IMR-90 (cell line): ENCODE results near the gene CFAP97D2. TPM values are rescaled to one million over a fixed set of nuclear protein-coding genes. Genes with fewer than 3 reads are reported as not detected.

ENCODE experiments used
- ATAC-seq: fragments of 200-7000 bp; cut with Tn5 transposase; 2 replicates; pipeline ENCODE4 v1.9.1; 2020; ENCODE audit warnings: low read depth, mild to moderate bottlenecking, moderate library complexity
- BruUV-seq: library from RNA; stranded (reverse); fragments of 400-500 nt; replicated peaks from 2 replicates; lab custom pipeline; 2021; lab: Mats Ljungman, UMichigan
- CTCF ChIA-PET: fragments of 300-600 bp; formaldehyde crosslinking; extraction: SDS; loops from one replicate; lab custom pipeline; 2021; ENCODE audit warnings: antibody characterized with exemption; lab: Yijun Ruan, JAX
- POLR2A ChIA-PET: fragments of 300-600 bp; sonication (Branson Sonifier 250); formaldehyde crosslinking; loops from one replicate; lab custom pipeline; 2022; ENCODE audit warnings: antibody characterized with exemption; ENCODE audit not compliant: unreplicated experiment; lab: Charles Lee
- DNase-seq: peaks from one replicate; pipeline ENCODE4 v3.0.0; 2013
- H2AFZ ChIP-seq: replicated peaks from 2 replicates; pipeline ENCODE3; 2013; ENCODE audit warnings: low read length, mild to moderate bottlenecking; ENCODE audit not compliant: poor library complexity
- H2AK5ac ChIP-seq: 2 replicates; pipeline ENCODE4 v1.6.1; 2013; ENCODE audit warnings: low read depth, low read length, inconsistent platforms
- H2AK9ac ChIP-seq: replicated peaks from 2 replicates; pipeline ENCODE3; 2013; ENCODE audit warnings: mild to moderate bottlenecking, low read depth, low read length, moderate library complexity; ENCODE audit not compliant: poor library complexity
- H2BK120ac ChIP-seq: 2 replicates; pipeline ENCODE4 v1.6.1; 2013; ENCODE audit warnings: low read depth, low read length, inconsistent platforms
- H2BK15ac ChIP-seq: 3 replicates; pipeline ENCODE4 v1.6.1; 2013; ENCODE audit warnings: low read depth, low read length, inconsistent platforms
- H2BK20ac ChIP-seq: 2 replicates; pipeline ENCODE4 v1.6.1; 2013; ENCODE audit warnings: low read depth, mild to moderate bottlenecking, inconsistent platforms, low read length, moderate library complexity
- H2BK5ac ChIP-seq: 2 replicates; pipeline ENCODE4 v1.6.1; 2013; ENCODE audit warnings: mild to moderate bottlenecking, low read depth, low read length, inconsistent platforms; ENCODE audit not compliant: poor library complexity, severe bottlenecking
- H3K14ac ChIP-seq: replicated peaks from 2 replicates; pipeline ENCODE4 v1.6.1; 2013; ENCODE audit warnings: low read depth, low read length, inconsistent platforms
- H3K18ac ChIP-seq: 2 replicates; pipeline ENCODE4 v1.6.1; 2013; ENCODE audit warnings: low read depth, low read length, control low read depth
- H3K23ac ChIP-seq: 2 replicates; pipeline ENCODE4 v1.6.1; 2013; ENCODE audit warnings: low read depth, low read length, inconsistent platforms
- H3K27ac ChIP-seq: 2 replicates; pipeline ENCODE4 v1.5.1; 2013; ENCODE audit warnings: mild to moderate bottlenecking, control low read depth, low read length; ENCODE audit not compliant: insufficient read depth
- H3K27me3 ChIP-seq: 2 replicates; pipeline ENCODE4 v1.6.1; 2013; ENCODE audit warnings: low read length; ENCODE audit not compliant: control insufficient read depth, insufficient read depth
- H3K36me3 ChIP-seq: 2 replicates; pipeline ENCODE4 v1.6.1; 2013; ENCODE audit warnings: low read length, mixed read lengths; ENCODE audit not compliant: control insufficient read depth, insufficient read depth
- H3K4ac ChIP-seq: 2 replicates; pipeline ENCODE4 v1.6.1; 2013; ENCODE audit warnings: low read depth, low read length, inconsistent platforms
- H3K4me1 ChIP-seq: 2 replicates; pipeline ENCODE4 v1.6.1; 2013; ENCODE audit warnings: low read length, mixed read lengths; ENCODE audit not compliant: control insufficient read depth, insufficient read depth
- H3K4me2 ChIP-seq: 2 replicates; pipeline ENCODE4 v1.6.1; 2013; ENCODE audit warnings: low read depth, mild to moderate bottlenecking, control low read depth, low read length, moderate library complexity
- H3K4me3 ChIP-seq: 2 replicates; pipeline ENCODE4 v1.5.1; 2013; ENCODE audit warnings: low read depth, mild to moderate bottlenecking, control low read depth, low read length, moderate library complexity; ENCODE audit not compliant: insufficient read depth
- H3K56ac ChIP-seq: 2 replicates; pipeline ENCODE4 v1.6.1; 2013; ENCODE audit warnings: low read length, inconsistent platforms; ENCODE audit not compliant: insufficient read depth; ENCODE audit errors: extremely low read depth
- H3K79me1 ChIP-seq, 2 experiments: 2 replicates each; pipeline ENCODE4 v1.6.1; 2013; ENCODE audit warnings: low read length in 2 of 2, inconsistent platforms in 1 of 2, low read depth in 1 of 2
- H3K9ac ChIP-seq: 2 replicates; pipeline ENCODE4 v1.6.1; 2013; ENCODE audit warnings: low read depth, low read length, control low read depth
- H3K9me1 ChIP-seq: 2 replicates; pipeline ENCODE4 v1.6.1; 2013; ENCODE audit warnings: low read length, inconsistent platforms; ENCODE audit not compliant: insufficient read depth
- H3K9me3 ChIP-seq: 2 replicates; pipeline ENCODE4 v1.6.1; 2013; ENCODE audit warnings: low read length; ENCODE audit not compliant: control insufficient read depth, insufficient read depth
- H4K20me1 ChIP-seq: 2 replicates; pipeline ENCODE4 v1.6.1; 2013; ENCODE audit warnings: low read length, inconsistent platforms; ENCODE audit not compliant: insufficient read depth
- H4K5ac ChIP-seq: 2 replicates; pipeline ENCODE4 v1.6.1; 2013; ENCODE audit warnings: mild to moderate bottlenecking, low read depth, low read length, control low read depth
- H4K8ac ChIP-seq, 2 experiments: 2 replicates each; pipeline ENCODE4 v1.6.1; 2013; ENCODE audit warnings: low read depth in 2 of 2, low read length in 2 of 2, control low read depth in 1 of 2, inconsistent platforms in 1 of 2
- H4K91ac ChIP-seq: 2 replicates; pipeline ENCODE4 v1.6.1; 2013; ENCODE audit warnings: low read depth, low read length, inconsistent platforms; ENCODE audit not compliant: insufficient read depth
- BHLHE40 ChIP-seq: fragments of 150-350 bp; IDR thresholded peaks from 2 replicates; pipeline ENCODE4 v1.6.1; 2016; ENCODE audit warnings: mild to moderate bottlenecking, low read depth, low read length
- FOS ChIP-seq: fragments of 150-350 bp; IDR thresholded peaks from 2 replicates; pipeline ENCODE4 v1.6.1; 2016; ENCODE audit warnings: low read depth, low read length
- MXI1 ChIP-seq: IDR thresholded peaks from 2 replicates; pipeline ENCODE4 v1.6.1; 2012; ENCODE audit warnings: low read depth, mild to moderate bottlenecking, low read length, moderate library complexity, borderline replicate concordance
- NFE2L2 ChIP-seq: fragments of 150-350 bp; IDR thresholded peaks from 2 replicates; pipeline ENCODE4 v1.6.1; 2016; ENCODE audit warnings: low read depth, mild to moderate bottlenecking, low read length
- POLR2A ChIP-seq: IDR thresholded peaks from 2 replicates; pipeline ENCODE4 v1.6.1; 2012; ENCODE audit warnings: mild to moderate bottlenecking, low read depth, low read length
- RAD21 ChIP-seq: IDR thresholded peaks from 2 replicates; pipeline ENCODE4 v1.6.1; 2012; ENCODE audit warnings: low read length, improper control_type of control experiment
- RFX5 ChIP-seq: IDR thresholded peaks from 2 replicates; pipeline ENCODE4 v1.8.0; 2012; ENCODE audit warnings: low read depth, mild to moderate bottlenecking, low read length, moderate library complexity
- WGBS, 2 experiments: methylation state at CpG; one replicate each; pipeline versions ENCODE4 v1.1.5 to v1.1.7; 2013; ENCODE audit warnings: missing lambda C conversion rate in 2 of 2; ENCODE audit not compliant: insufficient read length in 1 of 2; ENCODE audit errors: extremely low coverage in 2 of 2; 5-methylcytosine and 5-hydroxymethylcytosine counted together
- dilution Hi-C: fragments of 300-500 bp; cut with HindIII; formaldehyde crosslinking; loops from one replicate; pipeline ENCODE4 v1.14.3; 2018; ENCODE audit warnings: low sequenced_read_pairs; ENCODE audit not compliant: unreplicated experiment
- in situ Hi-C: fragments of 300-500 bp; cut with MboI; formaldehyde crosslinking; loops from 3 replicates; pipeline ENCODE4 v1.14.3; 2019; ENCODE audit warnings: low sequenced_read_pairs, inconsistent platforms, mixed read lengths
- intact Hi-C: fragments of 100-400 bp; cut with micrococcal nuclease; formaldehyde crosslinking; loops from 2 replicates; pipeline ENCODE4 v1.10.0; 2022
- polyA plus RNA-seq, 3 experiments: library from polyadenylated mRNA; depleted of rRNA; stranded (reverse); fragments of >200 nt; gene quantifications; 2 replicates each; pipeline ENCODE4 v1.2.3, GENCODE V29; 2012; ENCODE audit warnings: low replicate concordance in 1 of 3
- total RNA-seq: library from RNA; depleted of rRNA; stranded (reverse); fragments of >200 nt; gene quantifications from 2 replicates; pipeline ENCODE4 v1.2.3, GENCODE V29; 2012
- TF ChIP-seq, protein P1 (sequence below): conservative IDR thresholded peaks from 2 replicates; pipeline ENCODE4 v1.5.1; 2012; ENCODE audit warnings: mild to moderate bottlenecking, low read depth, low read length, improper control_type of control experiment

Gene CFAP97D2
- total and polyA plus RNA-seq, 2 of the 4 experiments (the other 2 are of a cell fraction), result not detected

DNA sequence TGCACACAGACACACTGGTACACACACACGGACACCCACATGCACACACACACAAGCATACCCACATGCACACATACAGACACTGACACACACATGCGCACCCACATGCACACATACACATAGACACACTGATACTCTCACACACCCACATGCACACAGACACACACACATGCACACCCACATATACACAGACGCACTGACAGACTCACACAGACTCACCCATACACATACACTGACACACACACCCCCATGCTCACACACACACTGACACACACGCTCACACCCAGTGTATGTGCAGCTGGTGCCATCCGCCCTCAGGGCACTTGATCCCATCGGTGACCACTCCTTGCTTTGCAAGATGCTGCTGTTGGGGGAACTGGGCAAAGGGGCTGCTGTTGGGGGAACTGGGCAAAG, 36.9 kb upstream of the CFAP97D2 start:
- BruUV-seq, result no TSS peak
- no peak for ATAC-seq
- Histone ChIP-seq H2BK5ac (peak overlapping the region; percentile 20), H3K79me1 (0 out of 4 replicates have a peak, but pooled peaks cover 0 to 5% of the 10 kb centered on the region in 2 experiments), H4K5ac (no peak overlapping the region), H3K9ac (no peak overlapping the region), H3K36me3 (no peaks in the 10 kb centered on the region), H4K8ac (no peak overlapping the region), H2BK20ac (no peak overlapping the region), H3K4ac (no peak overlapping the region), H3K27ac (no peak overlapping the region), H3K9me1 (peaks cover 19% of the 10 kb centered on the region), H2BK120ac (no peak overlapping the region), H3K4me1 (peaks cover 8% of the 10 kb centered on the region), H4K20me1 (0 out of 2 replicates have a peak, but pooled peaks cover 3% of the 10 kb centered on the region), H2AFZ (no peak overlapping the region), H3K18ac (no peak overlapping the region), H3K23ac (peak overlapping the region; percentile 0; the same call in 1 of the 2 replicates), H2BK15ac (no peak overlapping the region), H3K56ac (no peak overlapping the region), H3K14ac (peak overlapping the region; percentile 3), H3K4me3 (no peak overlapping the region), H4K91ac (no peak overlapping the region), H2AK9ac (no peak overlapping the region), H3K9me3 (no peaks in the 10 kb centered on the region), H3K27me3 (peaks cover 9% of the 10 kb centered on the region; the same call in 1 of the 2 replicates), H3K4me2 (no peak overlapping the region), H2AK5ac (peak overlapping the region; percentile 49; the same call in 1 of the 2 replicates)
- POLR2A ChIA-PET, result no interaction called here
- intact Hi-C loops (no loop called here), dilution Hi-C loops (no loop called here), in situ Hi-C loops (no loop called here)
- no peak for DNase-seq
- no peak for TF ChIP-seq FOS
- no peak for TF ChIP-seq BHLHE40
- no peak for TF ChIP-seq NFE2L2
- no peak for TF ChIP-seq POLR2A
- TF ChIP-seq RAD21, result no peak
- TF ChIP-seq MXI1, result no peak
- TF ChIP-seq, protein P1, sequence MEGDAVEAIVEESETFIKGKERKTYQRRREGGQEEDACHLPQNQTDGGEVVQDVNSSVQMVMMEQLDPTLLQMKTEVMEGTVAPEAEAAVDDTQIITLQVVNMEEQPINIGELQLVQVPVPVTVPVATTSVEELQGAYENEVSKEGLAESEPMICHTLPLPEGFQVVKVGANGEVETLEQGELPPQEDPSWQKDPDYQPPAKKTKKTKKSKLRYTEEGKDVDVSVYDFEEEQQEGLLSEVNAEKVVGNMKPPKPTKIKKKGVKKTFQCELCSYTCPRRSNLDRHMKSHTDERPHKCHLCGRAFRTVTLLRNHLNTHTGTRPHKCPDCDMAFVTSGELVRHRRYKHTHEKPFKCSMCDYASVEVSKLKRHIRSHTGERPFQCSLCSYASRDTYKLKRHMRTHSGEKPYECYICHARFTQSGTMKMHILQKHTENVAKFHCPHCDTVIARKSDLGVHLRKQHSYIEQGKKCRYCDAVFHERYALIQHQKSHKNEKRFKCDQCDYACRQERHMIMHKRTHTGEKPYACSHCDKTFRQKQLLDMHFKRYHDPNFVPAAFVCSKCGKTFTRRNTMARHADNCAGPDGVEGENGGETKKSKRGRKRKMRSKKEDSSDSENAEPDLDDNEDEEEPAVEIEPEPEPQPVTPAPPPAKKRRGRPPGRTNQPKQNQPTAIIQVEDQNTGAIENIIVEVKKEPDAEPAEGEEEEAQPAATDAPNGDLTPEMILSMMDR, result no peak
- TF ChIP-seq RFX5, result no peak
- CTCF ChIA-PET, result no interaction called here
- 100% methylated on average over 2 of the region's 6 CpGs; no CpG with 5 or more reads in 1 of the 2 experiments for WGBS, 2 experiments
